MCF 10A (cell line): ENCODE measurements around the gene EXOC1. TPM values are rescaled to one million over a fixed set of nuclear protein-coding genes. Genes with fewer than 3 reads are reported as not detected.
A peak's percentile ranks its signal among the peaks of the same experiment; 100 is the strongest.

Experiments used
- BruUV-seq: library from RNA; stranded (reverse); fragments of 400-500 nt; replicated peaks from 2 replicates; lab custom pipeline; 2021; lab: Mats Ljungman, UMichigan
- CTCF ChIA-PET: fragments of 300-600 bp; sonication (Branson Sonifier 250); formaldehyde crosslinking; extraction: SDS; loops from one replicate; lab custom pipeline; 2021; ENCODE audit warnings: antibody characterized with exemption, inconsistent platforms; lab: Yijun Ruan, JAX
- POLR2A ChIA-PET: fragments of 300-600, 350-650 bp; sonication (Branson Sonifier 250); formaldehyde crosslinking; extraction: SDS; loops from one replicate; lab custom pipeline; 2020; ENCODE audit warnings: antibody characterized with exemption, inconsistent platforms; lab: Yijun Ruan, JAX
- DNase-seq: peaks from one replicate; pipeline ENCODE4 v3.0.0-alpha.2; 2018; ENCODE audit not compliant: unreplicated experiment
- H3K27ac Mint-ChIP-seq: one replicate; pipeline ENCODE4 v1.8.0; 2022; ENCODE audit warnings: mild to moderate bottlenecking, low read depth, mixed read lengths; ENCODE audit not compliant: unreplicated experiment
- H3K27me3 Mint-ChIP-seq: one replicate; pipeline ENCODE4 v1.8.0; 2022; ENCODE audit warnings: mixed read lengths; ENCODE audit not compliant: insufficient read depth, unreplicated experiment
- H3K36me3 Mint-ChIP-seq: one replicate; pipeline ENCODE4 v1.8.0; 2022; ENCODE audit warnings: mild to moderate bottlenecking, moderate library complexity, mixed read lengths; ENCODE audit not compliant: insufficient read depth, unreplicated experiment
- H3K4me1 Mint-ChIP-seq: one replicate; pipeline ENCODE4 v1.8.0; 2022; ENCODE audit warnings: mixed read lengths; ENCODE audit not compliant: insufficient read depth, unreplicated experiment
- H3K4me3 Mint-ChIP-seq: one replicate; pipeline ENCODE4 v1.8.0; 2022; ENCODE audit warnings: mild to moderate bottlenecking, moderate library complexity, mixed read lengths; ENCODE audit not compliant: unreplicated experiment
- H3K9me3 Mint-ChIP-seq: one replicate; pipeline ENCODE4 v1.8.0; 2022; ENCODE audit warnings: mixed read lengths; ENCODE audit not compliant: unreplicated experiment
- CTCF ChIP-seq: fragments of 200-600 bp; IDR thresholded peaks from one replicate; pipeline ENCODE4 v1.8.0; 2022; ENCODE audit warnings: antibody characterized with exemption, mild to moderate bottlenecking; ENCODE audit not compliant: unreplicated experiment
- intact Hi-C: fragments of 100-400 bp; cut with micrococcal nuclease; formaldehyde crosslinking; loops from 2 replicates; pipeline ENCODE4 v1.14.1; 2022
- total RNA-seq: library from RNA; stranded (reverse); gene quantifications from 2 replicates; pipeline ENCODE4 v1.2.3, GENCODE V29; 2022

EXOC1 gene
- total RNA-seq, 1 experiment from 2014 or later = 31.4 TPM

GRCh38 chr4:55947912-55948725 is 94.7 kb downstream of the EXOC1 start:
- no TSS peak for BruUV-seq
- CTCF ChIA-PET = interaction anchor here (0.5 to 2.6 kb wide), 24 partner anchors 8 to 520 kb away, joined by 3 to 14 read pairs (median 4); partner anchors contain the start of gene AASDH
- peak overlapping the region; percentile 97 for H3K27ac Mint-ChIP-seq

GRCh38 chr4:55948726-55949481 is 95.5 kb downstream of the EXOC1 start, which contains the start of gene CEP135:
Gene CEP135 (plus strand): TSS chr4:55948945. CDS start chr4:55952131, 3,186 bp downstream.
- H3K4me3 Mint-ChIP-seq = peak within 1 kb of the TSS; percentile 91
- H3K4me1 Mint-ChIP-seq = peaks cover 23% of the 10 kb centered on the region
- no peaks in the 10 kb centered on the region for H3K9me3 Mint-ChIP-seq
- no TSS peak for BruUV-seq
- ChIA-PET CTCF (interaction anchor here (0.5 to 2.6 kb wide), 34 partner anchors 9 to 887 kb away, joined by 3 to 14 read pairs (median 4); partner anchors contain the start of gene AASDH), POLR2A (interaction anchor here (0.6 to 2.9 kb wide), 29 partner anchors 11 to 880 kb away, joined by 3 to 28 read pairs (median 3); partner anchors contain the start of genes AASDH, EXOC1, PAICS and PPAT)
- H3K36me3 Mint-ChIP-seq = peaks cover 12% of the 10 kb centered on the region
- peak; percentile 90 for DNase-seq
- peak within 1 kb of the TSS; percentile 97 for H3K27ac Mint-ChIP-seq
- peak; percentile 91 for TF ChIP-seq CTCF
- no peaks in the 10 kb centered on the region for H3K27me3 Mint-ChIP-seq
- intact Hi-C loops = loop anchor here (1.0 to 5.0 kb wide), 3 partner anchors 100 to 518 kb away; partner anchors contain the start of gene SRP72

More at GRCh38 chr4:55947912-55948725, 94.7 kb downstream of the EXOC1 start:
- H3K36me3 Mint-ChIP-seq = peaks cover 5% of the 10 kb centered on the region
- H3K9me3 Mint-ChIP-seq = no peaks in the 10 kb centered on the region
- POLR2A ChIA-PET = interaction anchor here (0.6 to 2.9 kb wide), 28 partner anchors 10 to 881 kb away, joined by 3 to 28 read pairs (median 5); partner anchors contain the start of genes AASDH, EXOC1, PAICS and PPAT
- H3K4me3 Mint-ChIP-seq = peak overlapping the region; percentile 91
- H3K4me1 Mint-ChIP-seq = peaks cover 23% of the 10 kb centered on the region
- intact Hi-C loops = loop anchor here (1.0 to 5.0 kb wide), 3 partner anchors 101 to 519 kb away; partner anchors contain the start of gene SRP72
- TF ChIP-seq CTCF = no peak
- DNase-seq = peak; percentile 90
- no peaks in the 10 kb centered on the region for H3K27me3 Mint-ChIP-seq

DNA sequence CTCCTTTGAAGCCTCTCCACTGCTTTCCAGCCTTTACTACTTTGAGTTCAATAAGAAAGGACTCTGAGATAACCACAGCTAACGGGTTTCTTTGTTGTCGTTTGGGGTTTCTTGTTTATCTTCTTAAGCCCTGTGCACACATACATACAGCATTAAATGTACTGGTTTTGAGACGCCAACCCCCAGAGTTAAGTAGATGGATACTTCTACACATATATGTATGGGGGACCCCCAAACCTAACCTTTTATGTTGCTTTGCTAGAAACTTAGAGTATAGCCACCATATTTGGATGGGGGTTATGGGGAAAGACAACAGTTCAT is 96.0 kb downstream of the EXOC1 start:
- H3K27me3 Mint-ChIP-seq = no peaks in the 10 kb centered on the region
- H3K4me1 Mint-ChIP-seq = peaks cover 23% of the 10 kb centered on the region
- H3K27ac Mint-ChIP-seq = peak overlapping the region; percentile 97
- no peak for TF ChIP-seq CTCF
- intact Hi-C loops = loop anchor here (5.0 kb wide), 1 partner anchor 518 kb away; the partner anchor contains the start of gene SRP72
- BruUV-seq = TSS peak; percentile 44
- no peaks in the 10 kb centered on the region for H3K9me3 Mint-ChIP-seq
- H3K36me3 Mint-ChIP-seq = peaks cover 16% of the 10 kb centered on the region
- ChIA-PET POLR2A (interaction anchor here (0.6 to 2.9 kb wide), 20 partner anchors 10 to 519 kb away, joined by 3 to 28 read pairs (median 6); partner anchors contain the start of genes AASDH, PAICS and PPAT), CTCF (interaction anchor here (0.6 to 2.6 kb wide), 23 partner anchors 9 to 887 kb away, joined by 3 to 14 read pairs (median 4); partner anchors contain the start of gene AASDH)
- peak overlapping the region; percentile 91 for H3K4me3 Mint-ChIP-seq
- no peak for DNase-seq
